Stimulated activated CD8-positive, alpha-beta memory T cell treated with anti-CD3 and anti-CD28 coated beads, Interleukin-12 subunit alpha, Interleukin-12 subunit beta, amount 100 ng/mL, for 1 hour (primary cell): ENCODE data around the gene DEGS2.

Experiments used
- DNase-seq: peaks from one replicate; pipeline ENCODE4 v3.0.0-alpha.2; 2020; ENCODE audit warnings: low read depth

Gene DEGS2

GRCh38 chr14:100148837-100149731 lies 10.4 kb downstream of the DEGS2 start:
- no peak for DNase-seq

GRCh38 chr14:100147691-100148464 lies 11.6 kb downstream of the DEGS2 start:
- DNase-seq, result no peak

- peak; percentile 39 for DNase-seq
Measured at GRCh38 chr14:100147181-100147631, 12.2 kb downstream of the DEGS2 start.

GRCh38 chr14:100146531-100147091 lies 12.8 kb downstream of the DEGS2 start:
- DNase-seq, result no peak

- no peak for DNase-seq
Measured at GRCh38 chr14:100145682-100146464, 13.6 kb downstream of the DEGS2 start.

GRCh38 chr14:100144996-100145646 lies 14.3 kb downstream of the DEGS2 start:
- DNase-seq, result no peak

- no peak for DNase-seq
Measured at GRCh38 chr14:100144645-100144995, 14.8 kb downstream of the DEGS2 start.

- no peak for DNase-seq
Measured at GRCh38 chr14:100143934-100144333, 15.5 kb downstream of the DEGS2 start.

GRCh38 chr14:100143523-100143922 lies 15.9 kb downstream of the DEGS2 start:
- DNase-seq, result no peak

GRCh38 chr14:100142073-100143040 lies 17.1 kb downstream of the DEGS2 start:
- DNase-seq, result no peak

- DNase-seq, result no peak
Measured at GRCh38 chr14:100141098-100141497, 18.3 kb downstream of the DEGS2 start.

GRCh38 chr14:100140452-100141078 lies 18.9 kb downstream of the DEGS2 start:
- DNase-seq, result no peak

GRCh38 chr14:100138955-100139354 lies 20.5 kb downstream of the DEGS2 start:
- no peak for DNase-seq

GRCh38 chr14:100138082-100138787 lies 21.2 kb downstream of the DEGS2 start:
- no peak for DNase-seq

- no peak for DNase-seq
Measured at GRCh38 chr14:100137173-100137572, 22.3 kb downstream of the DEGS2 start.

- no peak for DNase-seq
Measured at GRCh38 chr14:100135784-100136183, 23.7 kb downstream of the DEGS2 start.

- no peak for DNase-seq
Measured at GRCh38 chr14:100135073-100135472, 24.4 kb downstream of the DEGS2 start.

- DNase-seq, result no peak
Measured at GRCh38 chr14:100134586-100134985, 24.9 kb downstream of the DEGS2 start.

- no peak for DNase-seq
Measured at GRCh38 chr14:100132903-100133510, 26.4 kb downstream of the DEGS2 start.
